A673 (cell line): ENCODE results near the gene STS. TPM values are rescaled to one million over a fixed set of nuclear protein-coding genes. Genes with fewer than 3 reads are reported as not detected.
A peak's percentile ranks its signal among the peaks of the same experiment; 100 is the strongest.

Experiments used
- BruUV-seq: library from RNA; stranded (reverse); fragments of 400-500 nt; replicated peaks from 2 replicates; lab custom pipeline; 2021; lab: Mats Ljungman, UMichigan
- CTCF ChIA-PET: fragments of 300-600 bp; sonication (Branson Sonifier 250); formaldehyde crosslinking; loops from one replicate; lab custom pipeline; 2022; ENCODE audit warnings: antibody characterized with exemption; lab: Charles Lee
- POLR2A ChIA-PET: fragments of 300-600 bp; sonication (Branson Sonifier 250); formaldehyde crosslinking; loops from one replicate; lab custom pipeline; 2022; ENCODE audit warnings: antibody characterized with exemption; ENCODE audit not compliant: low non-redundant PET; lab: Charles Lee
- DNase-seq: peaks from one replicate; pipeline ENCODE4 v3.0.0-alpha.2; 2015; ENCODE audit warnings: low spot score
- H3K27ac ChIP-seq: fragments of 200-600 bp; sonication (generic); 2 replicates; pipeline ENCODE4 v1.5.1; 2016; ENCODE audit warnings: mixed run types, low read depth, mild to moderate bottlenecking, mixed read lengths, antibody characterized with exemption, low read length; ENCODE audit not compliant: poor library complexity, severe bottlenecking
- H3K27me3 ChIP-seq: fragments of 200-600 bp; sonication (generic); replicated peaks from 2 replicates; pipeline ENCODE4 v1.6.1; 2017; ENCODE audit warnings: mixed run types, low read depth, mild to moderate bottlenecking, mixed read lengths, antibody characterized with exemption, low read length; ENCODE audit not compliant: insufficient read depth, poor library complexity
- H3K36me3 ChIP-seq: fragments of 200-600 bp; sonication (generic); 2 replicates; pipeline ENCODE4 v1.6.1; 2016; ENCODE audit warnings: mixed run types, mild to moderate bottlenecking, mixed read lengths, antibody characterized with exemption, low read length; ENCODE audit not compliant: insufficient read depth, poor library complexity, severe bottlenecking
- H3K4me1 ChIP-seq: fragments of 200-600 bp; sonication (generic); 2 replicates; pipeline ENCODE4 v1.6.1; 2017; ENCODE audit warnings: mixed run types, mild to moderate bottlenecking, mixed read lengths, antibody characterized with exemption, low read length; ENCODE audit not compliant: insufficient read depth, poor library complexity, severe bottlenecking
- H3K4me3 ChIP-seq: fragments of 200-600 bp; sonication (generic); 2 replicates; pipeline ENCODE4 v1.5.1; 2016; ENCODE audit warnings: low read depth, mixed run types, mild to moderate bottlenecking, mixed read lengths, low read length; ENCODE audit not compliant: poor library complexity, severe bottlenecking
- H3K9me3 ChIP-seq: fragments of 200-600 bp; sonication (generic); 2 replicates; pipeline ENCODE4 v1.6.1; 2016; ENCODE audit warnings: mixed run types, low read depth, mild to moderate bottlenecking, mixed read lengths, antibody characterized with exemption, low read length; ENCODE audit not compliant: poor library complexity, severe bottlenecking
- CTCF ChIP-seq: fragments of 300-800, 200-600 bp; sonication (generic); conservative IDR thresholded peaks from 2 replicates; pipeline ENCODE4 v1.5.1; 2017; ENCODE audit warnings: low read depth, mild to moderate bottlenecking, antibody characterized with exemption, low read length, moderate library complexity, mixed read lengths
- EZH2 ChIP-seq: fragments of 200-600 bp; sonication (generic); IDR thresholded peaks from 2 replicates; pipeline ENCODE4 v1.6.1; 2017; ENCODE audit warnings: borderline replicate concordance, low read depth, mild to moderate bottlenecking, mixed read lengths, antibody characterized with exemption, low read length; ENCODE audit not compliant: poor library complexity, severe bottlenecking
- intact Hi-C: fragments of 100-400 bp; cut with micrococcal nuclease; formaldehyde crosslinking; loops from one replicate; pipeline ENCODE4 v1.10.0; 2022; ENCODE audit not compliant: unreplicated experiment
- total RNA-seq: library from RNA; stranded (reverse); gene quantifications from 2 replicates; pipeline ENCODE4 v1.2.3, GENCODE V29; 2021

Gene STS
- total RNA-seq, 1 experiment from 2014 or later, result 2.5 TPM

- no peaks in the 10 kb centered on the region for H3K9me3 ChIP-seq
- CTCF ChIA-PET, result no interaction called here
- BruUV-seq, result no TSS peak
These were observed 40.9 kb upstream of the STS start for GRCh38 chrX:7106649-7107048.

GRCh38 chrX:7108030-7108429, 39.5 kb upstream of the STS start:
- Histone ChIP-seq H3K36me3 (peaks cover 5% of the 10 kb centered on the region), H3K4me1 (peaks cover 14% of the 10 kb centered on the region), H3K9me3 (no peaks in the 10 kb centered on the region), H3K27me3 (no peaks in the 10 kb centered on the region), H3K27ac (no peak overlapping the region), H3K4me3 (no peak overlapping the region)
- ChIA-PET CTCF (no interaction called here), POLR2A (no interaction called here)
- intact Hi-C loops, result no loop called here
- BruUV-seq, result no TSS peak
- no peak for DNase-seq
- TF ChIP-seq EZH2, result no peak
- no peak for TF ChIP-seq CTCF

More at GRCh38 chrX:7106649-7107048, 40.9 kb upstream of the STS start:
- POLR2A ChIA-PET, result no interaction called here
- no peak for DNase-seq
- intact Hi-C loops, result no loop called here
- Histone ChIP-seq H3K27me3 (no peaks in the 10 kb centered on the region), H3K4me1 (peaks cover 14% of the 10 kb centered on the region), H3K36me3 (peaks cover 5% of the 10 kb centered on the region), H3K4me3 (no peak overlapping the region), H3K27ac (no peak overlapping the region)
- TF ChIP-seq CTCF (no peak), EZH2 (no peak)

- CTCF ChIA-PET, result no interaction called here
- DNase-seq, result no peak
- no TSS peak for BruUV-seq
- Histone ChIP-seq H3K36me3 (no peaks in the 10 kb centered on the region), H3K27me3 (no peaks in the 10 kb centered on the region), H3K9me3 (no peaks in the 10 kb centered on the region), H3K4me3 (peak overlapping the region; percentile 22), H3K4me1 (peaks cover 14% of the 10 kb centered on the region), H3K27ac (no peak overlapping the region)
- intact Hi-C loops, result no loop called here
- TF ChIP-seq CTCF (no peak), EZH2 (no peak)
- POLR2A ChIA-PET, result no interaction called here
These were observed 38.4 kb upstream of the STS start for GRCh38 chrX:7109049-7109531.
